HG02884 (cell line): ENCODE measurements around the gene FERMT1.
A peak's percentile ranks its signal among the peaks of the same experiment; 100 is the strongest.

Experiments
- ATAC-seq: cut with Tn5 transposase; IDR thresholded peaks from one replicate; pipeline ENCODE4 v1.9.1; 2021; ENCODE audit warnings: mild to moderate bottlenecking, moderate library complexity; ENCODE audit not compliant: unreplicated experiment

FERMT1 gene

GRCh38 chr20:6122873-6123648 is at the start of gene FERMT1:
Gene FERMT1, minus strand, starts transcription at chr20:6123030. Its CDS starts 3,476 bp downstream, at chr20:6119554.
- ATAC-seq: no peak

- no peak for ATAC-seq
Observed at GRCh38 chr20:6169251-6169650, 46.4 kb upstream of the FERMT1 start.

GRCh38 chr20:6168204-6168603 is 45.4 kb upstream of the FERMT1 start:
- no peak for ATAC-seq

GRCh38 chr20:6165346-6165745 is 42.5 kb upstream of the FERMT1 start:
- no peak for ATAC-seq

- ATAC-seq: no peak
Observed at GRCh38 chr20:6164421-6165341, 41.9 kb upstream of the FERMT1 start.

- ATAC-seq: no peak
Observed at GRCh38 chr20:6160736-6161135, 37.9 kb upstream of the FERMT1 start.

GRCh38 chr20:6157345-6157744 is 34.5 kb upstream of the FERMT1 start:
- ATAC-seq: no peak

GRCh38 chr20:6152777-6153176 is 29.9 kb upstream of the FERMT1 start:
- no peak for ATAC-seq

- ATAC-seq: no peak
Observed at GRCh38 chr20:6148073-6148472, 25.2 kb upstream of the FERMT1 start.

GRCh38 chr20:6142348-6142993 is 19.6 kb upstream of the FERMT1 start:
- peak; percentile 69 for ATAC-seq

- ATAC-seq: peak; percentile 52
Observed at GRCh38 chr20:6140947-6141346, 18.1 kb upstream of the FERMT1 start.

GRCh38 chr20:6135347-6135746 is 12.5 kb upstream of the FERMT1 start:
- no peak for ATAC-seq

- no peak for ATAC-seq
Observed at GRCh38 chr20:6134592-6134991, 11.8 kb upstream of the FERMT1 start.

GRCh38 chr20:6130045-6130444 is 7.2 kb upstream of the FERMT1 start:
- ATAC-seq: no peak

- no peak for ATAC-seq
Observed at GRCh38 chr20:6127825-6128224, 5.0 kb upstream of the FERMT1 start.

- ATAC-seq: no peak
Observed at GRCh38 chr20:6126846-6127245, 4.0 kb upstream of the FERMT1 start.

GRCh38 chr20:6123649-6124014 is 802 bp upstream of the FERMT1 start:
- no peak for ATAC-seq

- no peak for ATAC-seq
Observed at GRCh38 chr20:6122111-6122872, 538 bp downstream of the FERMT1 start.

- no peak for ATAC-seq
Observed at GRCh38 chr20:6121504-6121903, 1.3 kb downstream of the FERMT1 start.

GRCh38 chr20:6120491-6120988 is 2.3 kb downstream of the FERMT1 start:
- ATAC-seq: no peak

GRCh38 chr20:6116758-6117157 is 6.1 kb downstream of the FERMT1 start:
- ATAC-seq: no peak
